Common myeloid progenitor, CD34-positive (primary cell): ENCODE measurements around the gene TPST1.
"Not testable (repeated sequence)": the region's sequence is repeated elsewhere in the genome, so short reads cannot be mapped to it uniquely, and the experiment has no call there.

Source experiments
- CTCF ChIA-PET: fragments of 350-600 bp; sonication (Branson Sonifier 250); formaldehyde crosslinking; loops from one replicate; lab custom pipeline; 2021; ENCODE audit warnings: antibody characterized with exemption; lab: Charles Lee
- POLR2A ChIA-PET: fragments of 350-600 bp; sonication (Branson Sonifier 250); formaldehyde crosslinking; loops from one replicate; lab custom pipeline; 2021; ENCODE audit warnings: antibody characterized with exemption; lab: Charles Lee
- DNase-seq, 3 donors: peaks; one replicate each; pipeline versions ENCODE4 v3.0.0 to v3.0.0-alpha.2; 2013
- H3K27ac ChIP-seq, 2 experiments: 1 replicate in 1 of 2; 2 replicates in 1 of 2; pipeline ENCODE4 v1.7.0; 2013; ENCODE audit warnings: inconsistent platforms in 2 of 2, low read length in 2 of 2, mild to moderate bottlenecking in 2 of 2, low read depth in 1 of 2, moderate library complexity in 1 of 2; ENCODE audit not compliant: severe bottlenecking in 2 of 2, insufficient read depth in 1 of 2, poor library complexity in 1 of 2
- H3K27me3 ChIP-seq, 5 experiments: replicated peaks in 2 of 5; 1 replicate in 3 of 5; 2 replicates in 2 of 5; pipeline versions ENCODE4 v1.6.1 to v1.7.0; 2013; ENCODE audit warnings: low read length in 4 of 5, mild to moderate bottlenecking in 2 of 5, moderate library complexity in 2 of 5, inconsistent platforms in 1 of 5; ENCODE audit not compliant: insufficient read depth in 5 of 5, control insufficient read depth in 4 of 5
- H3K36me3 ChIP-seq, 4 experiments: 1 replicate in 2 of 4; 2 replicates in 2 of 4; pipeline versions ENCODE4 v1.6.1 to v1.7.0; 2013; ENCODE audit warnings: low read length in 3 of 4, control low read depth in 1 of 4, mild to moderate bottlenecking in 1 of 4; ENCODE audit not compliant: control insufficient read depth in 4 of 4, insufficient read depth in 4 of 4
- H3K4me1 ChIP-seq, 4 experiments: 1 replicate in 3 of 4; 2 replicates in 1 of 4; pipeline versions ENCODE4 v1.6.1 to v1.7.1; 2013; ENCODE audit warnings: low read length in 3 of 4, mild to moderate bottlenecking in 3 of 4, control low read depth in 1 of 4, inconsistent platforms in 1 of 4, moderate library complexity in 1 of 4; ENCODE audit not compliant: control insufficient read depth in 4 of 4, insufficient read depth in 4 of 4; ENCODE audit errors: control extremely low read depth in 1 of 4
- H3K4me3 ChIP-seq, 7 experiments: 1 replicate in 4 of 7; 2 replicates in 3 of 7; pipeline versions ENCODE4 v1.5.1 to v1.7.0; 2013; ENCODE audit warnings: mild to moderate bottlenecking in 7 of 7, low read length in 6 of 7, moderate library complexity in 6 of 7, inconsistent platforms in 2 of 7, low read depth in 2 of 7, control low read depth in 1 of 7; ENCODE audit not compliant: insufficient read depth in 4 of 7, control insufficient read depth in 1 of 7; ENCODE audit errors: extremely low read depth in 1 of 7
- H3K9me3 ChIP-seq, 5 experiments: 1 replicate in 4 of 5; 2 replicates in 1 of 5; pipeline versions ENCODE4 v1.6.1 to v1.7.1; 2013; ENCODE audit warnings: low read length in 4 of 5, mild to moderate bottlenecking in 2 of 5, inconsistent platforms in 1 of 5, low read depth in 1 of 5, moderate library complexity in 1 of 5; ENCODE audit not compliant: control insufficient read depth in 4 of 5, insufficient read depth in 2 of 5; ENCODE audit errors: control extremely low read depth in 1 of 5
- WGBS: methylation state at CpG from one replicate; pipeline ENCODE4 v1.1.5; 2013; ENCODE audit not compliant: insufficient coverage; 5-methylcytosine and 5-hydroxymethylcytosine counted together

Gene TPST1

DNA sequence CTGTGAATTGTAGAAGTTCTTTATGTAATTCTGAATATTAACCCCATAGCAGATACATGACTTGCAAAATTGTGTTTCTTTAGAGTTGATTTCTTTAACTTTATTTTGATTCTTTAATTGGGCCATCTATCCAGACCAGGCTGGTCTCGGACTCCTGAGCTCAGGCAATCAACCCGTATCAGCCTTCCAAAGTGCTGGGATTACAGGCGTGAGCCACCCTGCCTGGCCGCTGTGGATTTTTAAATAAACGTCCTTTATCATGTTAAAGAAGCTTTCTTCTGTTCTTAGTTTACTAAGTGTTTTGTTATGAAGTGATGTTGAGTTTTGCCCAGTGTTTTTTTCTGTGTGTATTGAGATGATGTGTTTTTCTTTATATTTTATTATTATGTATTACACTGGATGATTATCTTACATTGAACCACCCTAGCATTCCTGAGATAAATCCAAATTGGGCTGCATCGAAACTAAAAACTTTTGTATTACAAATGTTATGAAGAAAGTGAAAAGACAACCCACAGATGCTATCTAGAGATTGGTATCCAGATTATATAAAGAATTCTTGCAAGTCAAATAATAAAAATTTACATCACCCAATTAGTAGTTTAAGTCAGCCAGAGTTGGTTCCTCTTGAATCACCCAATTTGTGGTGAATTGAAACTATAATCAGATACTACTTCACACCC is 118.1 kb downstream of the TPST1 start:
- H3K27me3 ChIP-seq: no peaks in the 10 kb centered on the region
- peaks cover 0 to 18% (median 6%) of the 10 kb centered on the region in 5 experiments for H3K9me3 ChIP-seq
- no peak for DNase-seq
- H3K27ac ChIP-seq: no peak overlapping the region
- WGBS: 94% methylated on average over 2 of the region's 6 CpGs
- H3K4me1 ChIP-seq: no peaks in the 10 kb centered on the region
- H3K4me3 ChIP-seq: no peak overlapping the region
- POLR2A ChIA-PET: no interaction called here
- CTCF ChIA-PET: no interaction called here
- H3K36me3 ChIP-seq: no peaks in the 10 kb centered on the region

DNA sequence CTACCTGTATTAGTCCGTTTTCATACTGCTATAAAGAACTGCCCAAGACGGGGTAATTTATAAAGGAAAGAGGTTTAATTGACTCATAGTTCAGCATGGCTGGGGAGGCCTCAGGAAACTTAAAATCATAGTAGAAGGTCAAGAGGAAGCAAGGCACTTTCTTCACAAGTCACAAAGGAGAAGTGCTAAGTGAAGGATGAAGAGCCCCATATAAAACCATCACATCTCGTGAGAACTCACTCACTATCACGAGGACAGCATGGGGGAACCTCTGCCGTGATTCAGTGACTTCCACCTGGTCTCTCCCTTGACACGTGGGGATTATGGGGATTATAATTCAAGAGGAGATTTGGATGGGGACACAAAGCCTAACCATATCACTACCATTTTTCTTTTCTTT is 119.9 kb downstream of the TPST1 start:
- H3K36me3 ChIP-seq, H3K4me1 ChIP-seq, POLR2A ChIA-PET, H3K27me3 ChIP-seq, CTCF ChIA-PET, H3K4me3 ChIP-seq, H3K27ac ChIP-seq: not testable (repeated sequence)
- H3K9me3 ChIP-seq: peaks cover 0 to 18% (median 6%) of the 10 kb centered on the region in 5 experiments
- peak in 2 of 3 donors; percentile 1 to 12 for DNase-seq
- WGBS: 100% methylated on average over 1 of the region's 6 CpGs

DNA sequence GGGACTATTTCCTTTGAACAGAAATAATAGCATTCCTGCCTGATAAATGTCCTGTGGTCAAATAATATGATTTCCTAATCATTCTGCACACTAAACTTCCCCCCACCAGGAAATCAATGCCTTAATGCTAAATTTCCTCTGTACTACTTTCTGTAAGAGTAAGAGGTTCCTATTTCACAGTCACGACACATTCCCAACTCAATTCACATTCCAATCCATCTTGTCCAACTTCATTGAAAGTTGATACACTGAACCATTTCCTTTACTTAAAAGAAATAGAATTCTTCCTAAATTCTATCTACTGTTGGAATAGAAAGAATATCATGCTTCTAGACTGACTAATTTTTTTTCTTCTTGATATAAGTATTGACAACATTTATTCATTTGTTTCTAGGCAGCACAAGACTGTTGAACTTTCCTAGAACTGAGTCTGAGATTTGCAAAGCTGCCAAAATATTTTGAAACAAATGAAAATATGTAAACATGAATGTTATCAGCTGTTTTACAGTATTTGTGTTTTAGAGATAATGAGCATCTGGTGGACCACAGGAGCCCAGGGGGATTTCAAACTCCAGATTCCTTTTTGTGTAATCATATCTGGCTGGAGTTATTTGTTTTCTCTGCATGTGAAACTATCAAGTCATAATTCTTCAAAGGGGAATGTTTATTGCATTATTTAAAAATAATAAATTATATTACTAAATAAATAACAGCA is 121.5 kb downstream of the TPST1 start:
- Histone ChIP-seq H3K36me3 (no peaks in the 10 kb centered on the region), H3K27ac (no peak overlapping the region), H3K4me1 (no peaks in the 10 kb centered on the region), H3K9me3 (peaks cover 0 to 7% (median 0%) of the 10 kb centered on the region in 5 experiments), H3K4me3 (no peak overlapping the region), H3K27me3 (no peaks in the 10 kb centered on the region)
- ChIA-PET CTCF (no interaction called here), POLR2A (no interaction called here)
- DNase-seq: no peak
- WGBS: no CpG with 5 or more reads among the region's 1 CpG

DNA sequence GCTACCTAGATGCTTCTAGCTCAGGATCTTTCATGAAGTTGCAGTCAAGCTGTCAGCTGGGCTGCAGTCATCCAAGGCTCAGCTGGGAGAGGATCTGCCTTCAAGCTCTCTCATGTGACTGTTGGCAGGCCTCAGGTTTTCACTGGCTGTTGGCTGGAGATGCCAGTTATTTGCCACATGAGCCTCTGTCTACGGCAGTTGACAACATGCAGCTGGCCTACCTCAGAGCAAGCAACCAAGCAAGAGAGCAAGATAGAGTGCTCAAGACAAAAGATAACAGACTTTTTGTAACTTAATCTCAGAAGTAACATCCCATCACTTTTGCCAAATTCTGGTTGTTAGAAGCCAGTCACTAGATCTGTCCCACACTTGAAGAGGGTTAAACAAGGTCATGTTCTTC is 125.8 kb downstream of the TPST1 start:
- ChIA-PET CTCF (no interaction called here), POLR2A (no interaction called here)
- Histone ChIP-seq H3K4me1 (no peaks in the 10 kb centered on the region), H3K4me3 (no peak overlapping the region), H3K27me3 (no peaks in the 10 kb centered on the region), H3K9me3 (peaks cover 0 to 4% (median 0%) of the 10 kb centered on the region in 5 experiments), H3K36me3 (no peaks in the 10 kb centered on the region), H3K27ac (no peak overlapping the region)
- DNase-seq: no peak
- 100% methylated on average over 1 of the region's 1 CpG for WGBS

DNA sequence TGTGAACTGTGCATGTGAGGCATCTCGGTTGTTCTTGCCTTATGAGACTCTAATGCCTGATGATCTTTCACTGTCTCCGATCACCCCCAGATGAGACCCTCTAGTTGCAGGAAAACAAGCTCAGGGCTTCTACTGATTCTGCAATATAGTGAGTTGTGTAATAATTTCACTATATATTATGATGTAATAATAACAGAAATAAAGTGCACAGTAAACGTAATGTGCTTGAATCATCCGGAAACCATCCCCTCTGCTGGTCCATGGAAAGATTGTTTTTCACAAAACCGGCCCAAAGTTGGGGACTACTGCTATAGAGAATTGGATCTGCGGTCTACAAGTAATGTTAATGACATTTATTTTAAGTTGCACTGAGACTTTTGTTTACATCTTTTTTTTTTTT is 126.7 kb downstream of the TPST1 start:
- no peak for DNase-seq
- no peaks in the 10 kb centered on the region for H3K36me3 ChIP-seq
- H3K4me3 ChIP-seq: no peak overlapping the region
- H3K4me1 ChIP-seq: no peaks in the 10 kb centered on the region
- CTCF ChIA-PET: no interaction called here
- POLR2A ChIA-PET: no interaction called here
- peaks cover 1 to 12% (median 4%) of the 10 kb centered on the region in 5 experiments for H3K9me3 ChIP-seq
- no peak overlapping the region for H3K27ac ChIP-seq
- WGBS: 100% methylated on average over 5 of the region's 6 CpGs
- no peaks in the 10 kb centered on the region for H3K27me3 ChIP-seq

DNA sequence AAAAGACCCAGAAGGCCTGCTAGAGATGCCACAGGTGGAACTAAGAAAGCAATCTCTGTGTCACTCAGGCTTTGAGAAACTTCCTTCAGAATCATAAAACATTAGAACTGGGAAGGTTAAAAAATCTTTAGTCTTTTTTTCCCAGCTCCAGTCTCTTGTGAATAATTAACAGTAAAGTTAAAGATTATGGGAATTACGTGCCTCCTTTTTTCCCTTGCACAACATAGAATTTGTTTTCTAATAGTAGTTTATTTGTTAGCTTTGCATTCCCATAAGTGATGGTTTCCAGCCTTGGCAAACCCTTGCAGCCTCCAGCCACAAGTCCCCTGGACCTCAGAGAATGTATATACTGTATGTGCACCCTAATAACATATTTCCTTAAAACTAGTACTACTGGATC is 128.3 kb downstream of the TPST1 start:
- H3K27ac ChIP-seq: no peak overlapping the region
- no peak overlapping the region for H3K4me3 ChIP-seq
- no CpG with 5 or more reads among the region's 1 CpG for WGBS
- H3K36me3 ChIP-seq: no peaks in the 10 kb centered on the region
- H3K4me1 ChIP-seq: no peaks in the 10 kb centered on the region
- POLR2A ChIA-PET: no interaction called here
- H3K9me3 ChIP-seq: peaks cover 1 to 19% (median 5%) of the 10 kb centered on the region in 5 experiments
- CTCF ChIA-PET: no interaction called here
- DNase-seq: no peak
- no peaks in the 10 kb centered on the region for H3K27me3 ChIP-seq

DNA sequence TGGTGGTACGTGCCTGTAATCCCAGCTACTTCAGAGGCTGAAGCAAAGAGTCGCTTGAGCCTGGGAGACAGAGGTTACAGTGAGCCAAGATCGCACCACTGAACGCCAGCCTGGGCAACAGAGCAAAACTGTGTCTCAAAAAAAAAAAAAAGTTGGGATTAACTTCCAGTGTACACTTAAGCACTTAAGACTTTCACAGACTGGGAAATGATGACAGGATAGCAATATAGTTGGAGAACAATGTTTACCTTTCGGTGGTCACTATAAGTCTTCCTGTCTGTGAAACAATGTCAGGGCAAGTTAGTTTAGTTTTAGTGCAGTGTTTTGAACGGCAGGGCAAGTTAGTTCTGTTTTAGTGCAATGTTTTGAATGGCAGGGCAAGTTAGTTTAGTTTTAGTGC is 130.2 kb downstream of the TPST1 start:
- 96% methylated on average over 4 of the region's 6 CpGs for WGBS
- Histone ChIP-seq H3K27me3 (no peaks in the 10 kb centered on the region), H3K4me3 (no peak overlapping the region), H3K36me3 (peaks cover 0 to 2% (median 0%) of the 10 kb centered on the region in 4 experiments), H3K9me3 (peaks cover 3 to 27% (median 7%) of the 10 kb centered on the region in 5 experiments), H3K27ac (no peak overlapping the region), H3K4me1 (no peaks in the 10 kb centered on the region)
- CTCF ChIA-PET: no interaction called here
- POLR2A ChIA-PET: no interaction called here
- no peak for DNase-seq
